K562 (cell line): Measurements from ENCODE around the gene RHOV. TPM values are rescaled to one million over a fixed set of nuclear protein-coding genes. Genes with fewer than 3 reads are reported as not detected.

Experiments used
- HDAC8 ChIP-seq: fragments of 450-650 bp; IDR thresholded peaks from 2 replicates; pipeline ENCODE4 v1.6.1; 2016; ENCODE audit warnings: mild to moderate bottlenecking, missing genetic modification characterization, moderate library complexity, missing compliant biosample characterization
- ID3 ChIP-seq, 2 experiments: fragments of 250-450 bp in 1 of 2; fragments of 450-650 bp in 1 of 2; sonication (Bioruptor Pico) in 1 of 2; IDR thresholded peaks; 2 replicates each; pipeline versions ENCODE4 v1.6.1 to v1.8.0; 2016 to 2021; ENCODE audit warnings: mild to moderate bottlenecking in 2 of 2, moderate library complexity in 2 of 2, missing compliant biosample characterization in 1 of 2, missing genetic modification characterization in 1 of 2
- PHF20 ChIP-seq: fragments of 450-650 bp; IDR thresholded peaks from 2 replicates; pipeline ENCODE4 v1.6.1; 2018; ENCODE audit not compliant: partially characterized antibody
- RBM39 ChIP-seq: fragments of 200-400 bp; formaldehyde crosslinking; optimal IDR thresholded peaks from 2 replicates; pipeline ENCODE3; 2018; ENCODE audit warnings: low read depth, low read length
- SIRT6 ChIP-seq: IDR thresholded peaks from one replicate; pipeline ENCODE4 v1.6.1; 2012; ENCODE audit warnings: low read depth, mild to moderate bottlenecking, control low read depth, inconsistent platforms, low read length, moderate library complexity
- TAF7 ChIP-seq: fragments of 450-650 bp; IDR thresholded peaks from 2 replicates; pipeline ENCODE4 v1.6.1; 2016; ENCODE audit warnings: missing genetic modification characterization, missing compliant biosample characterization
- TCF3 ChIP-seq: sonication (generic); formaldehyde crosslinking; IDR thresholded peaks from 2 replicates; pipeline ENCODE4 v1.4.0; 2020; ENCODE audit warnings: mild to moderate bottlenecking, missing genetic modification reagents
- TCFL5 ChIP-seq: fragments of 250-450 bp; sonication (Bioruptor Pico); conservative IDR thresholded peaks from 2 replicates; pipeline ENCODE4 v1.6.1; 2021; ENCODE audit warnings: mild to moderate bottlenecking, moderate library complexity, matching md5 sums
- TFAM ChIP-seq: fragments of 250-450 bp; sonication (Bioruptor Pico); conservative IDR thresholded peaks from 2 replicates; pipeline ENCODE4 v1.5.0; 2021; ENCODE audit warnings: mild to moderate bottlenecking, moderate library complexity
- TRIM28 ChIP-seq: fragments of 450-650 bp; IDR thresholded peaks from 2 replicates; pipeline ENCODE4 v1.6.1; 2017
- XRCC5 ChIP-seq: fragments of 200-400 bp; formaldehyde crosslinking; IDR thresholded peaks from 2 replicates; pipeline ENCODE4 v1.6.1; 2017; ENCODE audit warnings: low read depth, mild to moderate bottlenecking, low read length
- ZBTB33 ChIP-seq: sonication (generic); formaldehyde crosslinking; IDR thresholded peaks from 2 replicates; pipeline ENCODE4 v1.8.1; 2023; ENCODE audit warnings: mild to moderate bottlenecking, missing genetic modification reagents
- ZNF133 ChIP-seq: fragments of 250-450 bp; sonication (Bioruptor Pico); IDR thresholded peaks from 2 replicates; pipeline ENCODE4 v1.4.0; 2020; ENCODE audit warnings: mild to moderate bottlenecking
- polyA plus RNA-seq, 8 experiments: library from polyadenylated mRNA; depleted of rRNA in 4 of 8; stranded (reverse) in 5 of 8; unstranded in 3 of 8; fragments of >200 nt; fragmentation: Nextera tagmentation in 2 of 8; fragmentation: Illumina TruSeq in 1 of 8; extraction: Ambion mirVana in 2 of 8; extraction: Trizol in 1 of 8; gene quantifications; 2 replicates each; pipeline versions ENCODE4 v1.2.1 to v1.2.3, GENCODE V29; 2011 to 2014; ENCODE audit warnings: inconsistent platforms in 1 of 8, missing spikeins in 1 of 8
- total RNA-seq, 7 experiments: library from RNA; depleted of rRNA in 6 of 7; stranded (reverse); fragments of >200 nt in 6 of 7; fragmentation: Illumina TruSeq in 2 of 7; extraction: Trizol in 2 of 7; gene quantifications; 2 replicates each; pipeline versions ENCODE4 v1.2.1 to v1.2.3, GENCODE V29; 2011 to 2021; ENCODE audit warnings: low replicate concordance in 1 of 7
- TF ChIP-seq, protein P1 (sequence below): fragments of 450-650 bp; IDR thresholded peaks from 2 replicates; pipeline ENCODE4 v1.6.1; 2014; ENCODE audit warnings: low read depth, mild to moderate bottlenecking, moderate library complexity, borderline replicate concordance
- TF ChIP-seq, protein P2 (sequence below), 2 experiments: IDR thresholded peaks in 1 of 2; conservative IDR thresholded peaks in 1 of 2; 2 replicates each; pipeline ENCODE4 v1.6.1; 2016; ENCODE audit warnings: low read depth in 2 of 2, mild to moderate bottlenecking in 1 of 2, missing compliant biosample characterization in 1 of 2, missing genetic modification characterization in 1 of 2, moderate library complexity in 1 of 2

RHOV gene
- total and polyA plus RNA-seq, 9 of the 15 experiments (the other 6 are each of a cell fraction or from before 2014, with no cell fraction given), result 0.08 to 2.0 (median 1.1) TPM

- TF ChIP-seq TAF7 (tag) (no peak), TCF3 (CRISPR knock-in tag) (no peak), XRCC5 (no peak), TCFL5 (CRISPR knock-in tag) (no peak), TFAM (CRISPR knock-in tag) (no peak), TRIM28 (no peak), SIRT6 (no peak), HDAC8 (tag) (no peak), RBM39 (no peak), ZBTB33 (CRISPR knock-in tag) (no peak), PHF20 (peak; percentile 27), ID3 (CRISPR knock-in tag; IDR thresholded peaks at IDR 0.05) (no peak), ID3 (tag; IDR thresholded peaks at IDR 0.05) (no peak), ZNF133 (no peak)
- TF ChIP-seq, protein P1, sequence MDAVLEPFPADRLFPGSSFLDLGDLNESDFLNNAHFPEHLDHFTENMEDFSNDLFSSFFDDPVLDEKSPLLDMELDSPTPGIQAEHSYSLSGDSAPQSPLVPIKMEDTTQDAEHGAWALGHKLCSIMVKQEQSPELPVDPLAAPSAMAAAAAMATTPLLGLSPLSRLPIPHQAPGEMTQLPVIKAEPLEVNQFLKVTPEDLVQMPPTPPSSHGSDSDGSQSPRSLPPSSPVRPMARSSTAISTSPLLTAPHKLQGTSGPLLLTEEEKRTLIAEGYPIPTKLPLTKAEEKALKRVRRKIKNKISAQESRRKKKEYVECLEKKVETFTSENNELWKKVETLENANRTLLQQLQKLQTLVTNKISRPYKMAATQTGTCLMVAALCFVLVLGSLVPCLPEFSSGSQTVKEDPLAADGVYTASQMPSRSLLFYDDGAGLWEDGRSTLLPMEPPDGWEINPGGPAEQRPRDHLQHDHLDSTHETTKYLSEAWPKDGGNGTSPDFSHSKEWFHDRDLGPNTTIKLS, result no peak
- TF ChIP-seq, protein P2, sequence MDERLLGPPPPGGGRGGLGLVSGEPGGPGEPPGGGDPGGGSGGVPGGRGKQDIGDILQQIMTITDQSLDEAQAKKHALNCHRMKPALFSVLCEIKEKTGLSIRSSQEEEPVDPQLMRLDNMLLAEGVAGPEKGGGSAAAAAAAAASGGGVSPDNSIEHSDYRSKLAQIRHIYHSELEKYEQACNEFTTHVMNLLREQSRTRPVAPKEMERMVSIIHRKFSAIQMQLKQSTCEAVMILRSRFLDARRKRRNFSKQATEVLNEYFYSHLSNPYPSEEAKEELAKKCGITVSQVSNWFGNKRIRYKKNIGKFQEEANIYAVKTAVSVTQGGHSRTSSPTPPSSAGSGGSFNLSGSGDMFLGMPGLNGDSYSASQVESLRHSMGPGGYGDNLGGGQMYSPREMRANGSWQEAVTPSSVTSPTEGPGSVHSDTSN (CRISPR knock-in tag; IDR thresholded peaks at IDR 0.05; ENCODE audit: low read depth), result no peak
- TF ChIP-seq, protein P2 (tag; conservative IDR thresholded peaks at IDR 0.05; ENCODE audit: low read depth), result no peak
These were observed 29.9 kb downstream of the RHOV start, which contains the start of gene SPINT1 (continued) for GRCh38 chr15:40843885-40844695.
